ENCODE results near the gene MTERF4. TPM values are rescaled to one million over a fixed set of nuclear protein-coding genes. Genes with fewer than 3 reads are reported as not detected.

MTERF4 gene
- total and polyA plus RNA-seq, 11 donors: 16.4 to 29.1 (median 23.0) TPM

GRCh38 chr2:241120440-241120839, 18.4 kb upstream of the MTERF4 start:
- Histone ChIP-seq H3K9me3 (peaks cover 0 to 5% (median 0%) of the 10 kb centered on the region in 12 donors), H3K4me1 (no peaks in the 10 kb centered on the region), H3K4me3 (no peak overlapping the region), H3K27ac (no peak overlapping the region), H3K36me3 (peaks cover 0 to 3% (median 0%) of the 10 kb centered on the region in 9 donors), H3K27me3 (no peaks in the 10 kb centered on the region)
- ATAC-seq (no peak), DNase-seq (no peak)
- TF ChIP-seq POLR2A (IDR thresholded peaks at IDR 0.05): no peak
- no peak for TF ChIP-seq CTCF (IDR thresholded peaks at IDR 0.05)
- 85 to 100% (median 96%) methylated on average over 2 of the region's 2 CpGs for WGBS, 4 donors
- intact Hi-C loops (cut with DNase I): no loop called here

GRCh38 chr2:241118737-241119505, 16.8 kb upstream of the MTERF4 start:
- Histone ChIP-seq H3K9me3 (peaks cover 0 to 5% (median 0%) of the 10 kb centered on the region in 12 donors), H3K27me3 (no peaks in the 10 kb centered on the region), H3K36me3 (peaks cover 0 to 6% (median 0%) of the 10 kb centered on the region in 9 donors), H3K4me3 (no peak overlapping the region), H3K27ac (no peak overlapping the region), H3K4me1 (no peaks in the 10 kb centered on the region)
- no peak for DNase-seq
- 92 to 94% (median 93%) methylated on average over 14 to 24 of the region's 24 CpGs for WGBS, 4 donors
- no peak for ATAC-seq
- intact Hi-C loops (cut with DNase I): no loop called here
- no peak for TF ChIP-seq POLR2A (IDR thresholded peaks at IDR 0.05)

GRCh38 chr2:241116606-241117560, 14.8 kb upstream of the MTERF4 start:
- intact Hi-C loops (cut with DNase I): no loop called here
- peaks cover 0 to 5% (median 0%) of the 10 kb centered on the region in 12 donors for H3K9me3 ChIP-seq
- peaks cover 0 to 6% (median 0%) of the 10 kb centered on the region in 9 donors for H3K36me3 ChIP-seq
- H3K27me3 ChIP-seq: no peaks in the 10 kb centered on the region
- ATAC-seq (no peak), DNase-seq (no peak)
- H3K4me3 ChIP-seq: no peak overlapping the region
- 91 to 93% (median 93%) methylated on average over 32 of the region's 32 CpGs for WGBS, 4 donors
- TF ChIP-seq CTCF (IDR thresholded peaks at IDR 0.05) (no peak), POLR2A (IDR thresholded peaks at IDR 0.05) (no peak)
- H3K4me1 ChIP-seq: no peaks in the 10 kb centered on the region
- H3K27ac ChIP-seq: no peak overlapping the region

- ATAC-seq (no peak), DNase-seq (no peak)
- TF ChIP-seq POLR2A (IDR thresholded peaks at IDR 0.05) (no peak), CTCF (IDR thresholded peaks at IDR 0.05) (no peak)
- 72 to 87% (median 81%) methylated on average over 8 of the region's 8 CpGs for WGBS, 4 donors
- H3K36me3 ChIP-seq: peaks cover 0 to 6% (median 0%) of the 10 kb centered on the region in 9 donors
- no peaks in the 10 kb centered on the region for H3K27me3 ChIP-seq
- intact Hi-C loops (cut with DNase I): no loop called here
- no peak overlapping the region for H3K4me3 ChIP-seq
- H3K9me3 ChIP-seq: no peaks in the 10 kb centered on the region
- H3K4me1 ChIP-seq: no peaks in the 10 kb centered on the region
- no peak overlapping the region for H3K27ac ChIP-seq
Measured at GRCh38 chr2:241115361-241115760, 13.3 kb upstream of the MTERF4 start.
